Kidney capillary endothelial cell (primary cell): ENCODE results near the gene HASPIN.

Experiments
- DNase-seq: peaks from one replicate; pipeline ENCODE4 v3.0.0-alpha.2; 2018; ENCODE audit warnings: low spot score

The HASPIN gene

DNA sequence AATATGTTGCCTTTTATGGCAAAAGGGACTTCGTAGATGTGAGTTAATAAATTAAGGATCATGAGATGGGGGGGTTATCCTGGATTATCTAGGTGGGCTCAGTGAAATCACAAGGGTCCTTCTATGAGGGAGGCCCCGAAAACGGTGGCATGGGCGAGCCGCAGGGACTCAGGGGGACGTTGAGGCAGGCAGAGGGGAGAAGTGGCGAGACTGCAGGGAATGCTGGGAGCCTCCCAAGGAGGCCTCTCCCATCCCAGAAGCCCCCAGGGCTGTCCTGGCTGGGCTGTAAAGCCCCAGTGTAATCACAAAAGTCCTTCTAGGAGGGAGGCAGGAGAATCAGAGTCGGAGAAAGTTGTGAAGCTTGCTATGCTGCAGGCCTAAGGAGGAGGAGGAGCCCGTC is 42.3 kb downstream of the HASPIN start:
- DNase-seq: no peak

DNA sequence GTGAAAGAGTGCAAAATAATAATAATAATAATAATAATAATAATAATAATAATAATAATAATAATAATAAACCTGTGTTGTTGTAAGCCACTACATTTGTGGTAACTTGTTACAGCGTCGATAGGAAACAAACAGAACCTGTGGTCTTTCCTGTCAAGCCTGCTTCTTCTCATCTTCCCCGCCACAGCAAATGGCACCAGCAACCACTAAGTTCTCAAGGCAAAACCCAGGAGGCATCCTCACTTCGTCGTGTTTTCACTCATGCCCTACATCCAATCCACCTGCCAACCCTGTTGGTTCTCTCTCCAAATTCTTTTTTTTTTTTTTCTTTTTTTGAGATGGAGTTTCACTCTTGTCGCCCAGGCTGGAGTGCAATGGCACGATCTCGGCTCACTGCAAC is 43.1 kb downstream of the HASPIN start:
- no peak for DNase-seq

DNA sequence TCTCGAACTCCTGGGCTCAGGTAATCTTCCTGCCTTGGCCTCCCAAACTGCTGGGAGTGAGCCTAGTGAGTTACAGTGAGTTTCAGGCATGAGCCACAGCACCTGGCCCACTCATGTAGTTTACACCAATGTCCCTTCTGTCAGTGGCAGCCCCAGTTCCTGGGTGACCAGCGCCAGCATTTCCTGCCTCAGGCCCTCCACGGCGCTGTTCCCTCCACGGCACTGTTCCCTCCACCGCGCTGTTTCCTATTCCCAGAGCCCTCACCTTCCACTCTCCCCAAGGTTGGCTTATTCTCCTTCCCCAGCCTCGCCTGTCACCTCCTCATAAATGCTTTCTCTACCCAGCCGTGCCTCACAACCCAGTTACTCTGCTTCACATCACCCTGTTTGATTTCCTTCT is 44.6 kb downstream of the HASPIN start:
- no peak for DNase-seq

DNA sequence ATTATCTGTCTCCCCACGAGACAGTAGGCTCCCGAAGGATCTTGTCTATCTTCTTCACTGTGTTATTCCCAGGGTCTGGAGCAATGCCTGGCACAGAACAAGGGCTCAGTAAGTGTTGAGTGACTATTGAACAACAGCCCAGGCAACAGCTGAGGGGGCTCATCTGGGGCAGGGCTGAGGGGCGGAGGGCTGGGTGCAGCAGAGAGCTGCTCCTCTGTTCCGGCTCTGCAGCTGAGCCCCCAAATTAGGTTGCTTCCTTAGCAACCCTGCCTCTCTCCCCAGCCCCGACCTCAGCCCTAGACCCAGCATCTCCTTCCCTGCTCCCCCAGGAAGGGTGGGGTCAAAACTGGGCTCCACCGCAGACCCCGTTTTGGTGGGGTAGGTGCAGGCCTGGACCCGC is 45.1 kb downstream of the HASPIN start:
- DNase-seq: no peak

DNA sequence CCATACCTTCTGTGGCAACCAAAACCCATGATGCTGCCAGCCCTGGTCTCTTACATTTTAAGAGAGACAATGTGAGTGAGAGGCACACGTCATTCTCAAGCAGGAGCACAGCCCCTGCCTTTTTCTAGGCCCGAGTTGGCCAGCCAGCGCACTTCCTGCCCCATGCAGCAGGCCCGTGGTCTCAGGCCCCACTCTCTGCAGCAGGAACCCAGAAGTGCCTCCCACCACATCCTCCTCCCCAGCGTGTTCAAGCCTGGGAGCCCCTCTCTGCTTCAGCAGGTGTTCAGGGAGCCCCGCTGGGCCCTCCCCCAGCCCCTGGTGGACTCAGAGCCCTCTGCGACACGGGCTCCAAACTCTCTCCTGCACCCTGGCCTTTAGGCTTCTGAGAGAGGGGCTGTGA is 46.8 kb downstream of the HASPIN start:
- no peak for DNase-seq

DNA sequence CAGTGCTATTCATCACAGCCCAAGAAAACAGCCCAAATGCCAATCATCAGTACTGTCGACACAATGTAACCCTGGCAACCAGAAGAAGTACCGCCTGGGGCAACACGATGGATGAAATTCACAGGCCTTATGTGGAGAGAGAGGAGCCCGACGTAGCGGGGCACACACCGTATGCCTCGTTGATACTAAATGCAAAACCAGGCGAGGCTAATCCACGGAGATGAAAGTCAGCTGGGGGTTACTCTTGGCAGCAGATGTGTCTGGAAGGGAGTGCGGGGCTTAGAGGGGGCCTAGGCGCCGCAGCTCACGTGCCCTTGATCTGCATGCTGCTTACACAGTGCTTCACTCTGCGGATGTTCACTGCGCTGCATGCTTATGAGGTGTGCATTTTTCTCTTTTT is 47.4 kb downstream of the HASPIN start:
- no peak for DNase-seq

DNA sequence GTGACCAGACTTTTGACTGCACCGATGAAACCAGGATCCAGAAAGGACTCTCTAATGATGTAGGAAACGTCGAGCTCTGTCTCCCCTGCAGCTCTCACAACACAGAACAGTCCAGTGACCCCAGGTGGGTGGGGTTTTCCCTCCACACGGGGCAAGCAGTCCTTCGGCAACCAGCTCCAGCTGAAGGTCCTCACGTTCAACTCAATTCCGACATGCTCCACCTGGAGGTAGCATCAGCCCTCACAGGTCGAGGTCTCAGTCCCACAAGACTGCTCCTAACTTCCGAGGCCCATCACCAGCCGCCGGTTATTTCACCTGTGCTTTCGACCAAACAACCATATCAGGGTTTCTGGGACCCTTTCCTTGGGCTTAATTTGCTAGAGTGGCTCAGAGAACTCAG is 49.1 kb downstream of the HASPIN start:
- DNase-seq: no peak

DNA sequence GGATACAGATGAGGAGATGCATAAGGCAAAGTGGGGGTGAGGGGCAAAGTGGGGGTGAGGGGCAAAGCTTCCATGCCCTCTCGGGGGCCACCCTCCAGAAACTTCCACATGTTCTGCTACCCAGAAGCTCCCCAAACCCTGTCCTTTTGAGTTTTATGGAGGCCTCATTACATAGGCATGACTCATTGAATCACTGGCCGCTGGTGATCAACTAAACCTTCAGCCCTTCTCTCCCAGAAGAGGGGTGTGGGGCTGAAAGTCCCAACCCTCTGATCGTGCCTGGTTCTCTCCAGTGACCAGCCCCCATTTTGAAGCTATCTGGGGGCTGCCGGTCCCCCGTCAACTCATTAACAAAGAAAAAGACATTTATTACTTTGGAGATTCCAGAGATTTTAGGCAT is 49.8 kb downstream of the HASPIN start:
- DNase-seq: no peak

DNA sequence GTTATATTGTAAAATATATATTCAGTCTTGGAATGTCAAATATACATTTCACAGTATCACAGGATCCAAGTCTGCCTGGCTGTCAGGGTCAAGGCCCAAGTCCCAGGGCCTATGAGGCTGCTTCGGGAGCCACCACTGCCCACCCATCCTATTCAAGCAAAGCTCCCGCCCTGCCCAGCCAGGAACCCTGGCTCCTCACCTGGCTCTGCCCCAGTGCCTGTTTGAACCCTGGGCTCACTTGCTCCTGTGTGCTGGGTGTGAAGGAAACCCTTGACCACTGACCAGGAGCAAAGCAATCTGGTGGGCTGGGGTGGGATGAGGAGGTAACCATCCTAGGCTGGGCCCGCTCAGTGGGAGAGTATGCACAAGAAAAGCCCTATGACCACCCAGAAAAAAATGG is 50.3 kb downstream of the HASPIN start:
- DNase-seq: no peak
